Measurements from ENCODE around the gene GPS1.

DNA sequence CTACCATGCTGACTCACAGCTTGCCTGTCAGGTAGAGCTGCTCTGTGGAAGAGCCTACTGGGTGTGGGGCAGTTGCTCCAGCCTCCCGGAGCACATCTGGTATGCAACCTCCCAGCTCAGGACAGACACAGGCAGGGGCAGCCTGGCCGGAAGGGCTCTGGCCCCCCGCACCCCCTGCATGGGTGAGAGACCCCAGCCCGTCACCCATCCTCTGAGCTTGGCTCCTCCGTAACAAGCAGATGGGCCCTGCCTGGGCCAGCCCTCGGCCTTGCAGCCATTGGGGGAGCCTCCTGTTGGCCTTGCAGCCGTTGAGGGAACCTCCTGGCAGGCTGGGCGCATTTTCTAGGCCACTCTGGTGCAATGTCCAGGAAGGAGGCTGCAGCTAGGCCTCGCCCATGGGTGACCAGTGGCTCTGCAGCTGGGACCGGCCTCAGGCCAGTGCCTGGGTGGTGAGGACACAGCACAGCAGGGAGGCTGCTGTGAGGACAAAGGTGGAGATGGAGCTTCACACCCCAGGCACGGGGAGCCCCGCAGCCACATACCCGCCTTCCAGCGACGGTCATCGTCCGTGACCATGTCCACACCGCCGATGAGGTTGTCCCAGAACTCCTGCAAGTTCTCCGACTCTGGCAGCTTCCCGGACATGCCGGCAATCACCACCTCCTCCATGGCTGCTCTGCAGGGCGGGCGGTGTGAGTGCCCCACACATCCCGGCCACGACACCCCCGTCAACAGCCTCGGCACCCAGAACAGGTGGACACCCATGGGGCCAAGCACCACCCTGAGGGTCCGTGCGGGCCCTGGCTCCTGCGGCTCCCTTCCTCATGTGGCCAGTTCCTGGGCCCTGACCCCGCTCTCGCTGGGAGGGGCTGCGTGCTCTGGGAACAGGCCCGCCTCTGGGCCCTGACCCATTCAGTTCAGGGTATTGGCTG lies 44.3 kb downstream of the GPS1 start:
- TF ChIP-seq, protein P1, sequence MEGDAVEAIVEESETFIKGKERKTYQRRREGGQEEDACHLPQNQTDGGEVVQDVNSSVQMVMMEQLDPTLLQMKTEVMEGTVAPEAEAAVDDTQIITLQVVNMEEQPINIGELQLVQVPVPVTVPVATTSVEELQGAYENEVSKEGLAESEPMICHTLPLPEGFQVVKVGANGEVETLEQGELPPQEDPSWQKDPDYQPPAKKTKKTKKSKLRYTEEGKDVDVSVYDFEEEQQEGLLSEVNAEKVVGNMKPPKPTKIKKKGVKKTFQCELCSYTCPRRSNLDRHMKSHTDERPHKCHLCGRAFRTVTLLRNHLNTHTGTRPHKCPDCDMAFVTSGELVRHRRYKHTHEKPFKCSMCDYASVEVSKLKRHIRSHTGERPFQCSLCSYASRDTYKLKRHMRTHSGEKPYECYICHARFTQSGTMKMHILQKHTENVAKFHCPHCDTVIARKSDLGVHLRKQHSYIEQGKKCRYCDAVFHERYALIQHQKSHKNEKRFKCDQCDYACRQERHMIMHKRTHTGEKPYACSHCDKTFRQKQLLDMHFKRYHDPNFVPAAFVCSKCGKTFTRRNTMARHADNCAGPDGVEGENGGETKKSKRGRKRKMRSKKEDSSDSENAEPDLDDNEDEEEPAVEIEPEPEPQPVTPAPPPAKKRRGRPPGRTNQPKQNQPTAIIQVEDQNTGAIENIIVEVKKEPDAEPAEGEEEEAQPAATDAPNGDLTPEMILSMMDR (conservative IDR thresholded peaks at IDR 0.05; ENCODE audit: low read depth, low read length), result no peak
- no peak for TF ChIP-seq RAD21 (IDR thresholded peaks at IDR 0.05; ENCODE audit: low read length)

Measured in IMR-90 (cell line).